ENCODE measurements around the gene PALM3.

Gene PALM3

DNA sequence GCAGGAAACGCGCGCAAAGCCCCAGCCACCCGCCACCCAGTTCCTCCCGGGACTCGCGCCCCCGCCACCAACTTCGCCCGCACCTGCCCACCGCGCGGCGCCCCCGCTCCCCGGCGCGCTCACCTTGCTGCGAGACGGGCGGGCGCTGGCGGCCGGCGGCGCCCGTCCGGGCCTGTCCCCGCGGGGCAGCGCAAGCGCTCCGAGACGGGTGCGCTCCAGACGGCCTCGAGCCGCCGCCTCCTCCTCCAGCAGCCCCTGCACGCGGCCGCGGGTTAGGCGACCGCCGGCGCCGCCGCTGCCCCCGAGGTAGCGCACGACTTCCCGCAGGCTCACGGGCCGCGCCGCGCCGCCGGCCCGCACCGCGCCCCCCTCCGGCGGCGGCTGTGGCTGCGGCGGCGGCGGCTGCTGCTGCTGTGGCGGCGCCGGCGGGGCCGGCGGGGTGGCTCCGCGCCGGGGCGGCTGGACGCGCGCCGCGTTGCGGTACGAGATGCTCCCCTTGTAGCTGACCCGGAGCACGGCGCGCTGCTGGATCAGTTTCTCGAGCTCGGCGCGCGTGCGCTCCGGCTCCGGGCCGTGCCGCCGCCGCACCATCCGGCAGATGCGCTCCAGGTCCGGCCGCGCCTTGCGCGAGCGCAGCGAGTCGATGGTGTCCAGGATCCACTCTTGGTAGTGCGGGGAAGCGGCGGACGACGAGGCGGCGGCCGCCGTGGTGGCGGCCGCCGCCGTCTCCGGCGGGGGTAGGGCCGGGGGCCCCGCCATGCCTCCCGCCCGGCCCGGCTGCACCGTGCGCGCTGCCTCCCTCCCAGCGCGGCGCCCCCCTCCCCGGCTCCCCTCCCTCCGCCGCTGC, 28.0 kb upstream of the PALM3 start:
- no peak for DNase-seq (ENCODE audit: low spot score)

DNA sequence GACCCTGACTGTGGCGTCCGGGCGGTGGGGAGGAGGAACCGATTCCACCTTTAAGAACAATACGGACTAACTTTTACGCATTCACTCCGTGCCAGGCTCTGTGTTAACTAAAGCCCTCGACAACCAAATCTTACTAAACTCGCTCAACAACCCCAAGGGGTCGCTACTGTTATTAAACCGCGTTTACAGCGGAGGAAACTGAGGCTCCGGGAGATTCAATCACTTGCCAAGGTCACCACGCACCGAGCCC, 27.5 kb upstream of the PALM3 start:
- no peak for DNase-seq (ENCODE audit: low spot score)

GRCh38 chr19:14088634-14089411, 26.9 kb upstream of the PALM3 start:
- DNase-seq (ENCODE audit: low spot score): no peak

DNA sequence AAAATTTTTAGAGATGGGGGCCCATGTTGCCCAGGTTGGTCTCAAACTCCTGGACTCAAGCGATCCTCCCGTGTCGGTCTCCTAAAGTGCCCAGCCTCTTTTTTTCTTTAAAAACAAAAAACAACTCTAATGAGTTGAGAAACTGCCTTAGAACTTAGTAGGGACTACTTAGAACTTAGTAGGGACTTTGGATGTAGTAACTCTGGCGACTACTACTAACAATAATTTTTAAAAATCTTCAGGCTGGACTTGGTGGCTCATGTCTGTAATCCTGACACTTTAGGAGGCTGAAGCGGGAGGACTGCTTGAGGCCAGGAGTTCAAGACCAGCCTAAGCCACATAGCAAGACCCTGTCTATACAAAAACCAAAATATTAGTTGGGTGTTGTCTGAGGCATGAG, 24.2 kb upstream of the PALM3 start:
- DNase-seq (ENCODE audit: low spot score): no peak

DNA sequence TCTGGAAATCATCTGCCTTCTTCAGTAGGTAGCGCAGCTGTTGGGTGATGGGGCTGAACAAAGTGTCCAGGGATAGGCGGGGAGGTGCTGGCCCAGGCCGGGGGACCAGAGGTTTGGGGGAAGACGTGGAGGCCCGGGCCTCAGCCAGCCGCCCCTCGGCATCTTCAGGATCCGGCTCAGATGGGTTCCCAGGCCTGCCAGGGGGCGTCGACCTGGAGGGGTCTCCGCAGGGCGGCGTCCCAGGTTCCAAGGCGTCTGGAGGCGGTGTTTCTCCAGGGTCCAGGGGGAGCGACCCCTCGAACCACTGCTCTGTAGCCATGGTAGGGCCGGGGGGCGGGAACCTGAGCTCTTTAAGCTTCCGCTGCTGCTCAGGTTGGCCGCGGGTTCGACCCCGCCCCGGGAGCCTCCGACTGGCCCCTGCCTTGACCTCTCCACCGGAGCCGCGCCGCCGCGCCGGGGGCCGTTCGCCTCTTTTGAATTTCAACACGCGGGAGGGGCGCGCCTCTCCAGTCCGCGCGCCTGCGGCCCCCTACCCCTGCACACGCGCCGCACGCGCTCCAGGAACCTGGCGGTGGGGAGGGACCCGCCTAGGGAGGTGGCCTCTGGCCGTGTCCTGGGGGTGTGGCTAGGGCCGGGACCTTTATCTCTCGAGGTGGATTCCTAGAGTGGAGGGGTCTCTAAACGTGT, 23.6 kb upstream of the PALM3 start, which contains the start of gene C19orf67:
Gene C19orf67 (minus strand): TSS at position 475 of the 687 bp plus-strand sequence. CDS start 156 bp downstream, at position 319.
- DNase-seq (ENCODE audit: low spot score): no peak

GRCh38 chr19:14082675-14082960, 20.7 kb upstream of the PALM3 start:
- DNase-seq (ENCODE audit: low spot score): no peak

DNA sequence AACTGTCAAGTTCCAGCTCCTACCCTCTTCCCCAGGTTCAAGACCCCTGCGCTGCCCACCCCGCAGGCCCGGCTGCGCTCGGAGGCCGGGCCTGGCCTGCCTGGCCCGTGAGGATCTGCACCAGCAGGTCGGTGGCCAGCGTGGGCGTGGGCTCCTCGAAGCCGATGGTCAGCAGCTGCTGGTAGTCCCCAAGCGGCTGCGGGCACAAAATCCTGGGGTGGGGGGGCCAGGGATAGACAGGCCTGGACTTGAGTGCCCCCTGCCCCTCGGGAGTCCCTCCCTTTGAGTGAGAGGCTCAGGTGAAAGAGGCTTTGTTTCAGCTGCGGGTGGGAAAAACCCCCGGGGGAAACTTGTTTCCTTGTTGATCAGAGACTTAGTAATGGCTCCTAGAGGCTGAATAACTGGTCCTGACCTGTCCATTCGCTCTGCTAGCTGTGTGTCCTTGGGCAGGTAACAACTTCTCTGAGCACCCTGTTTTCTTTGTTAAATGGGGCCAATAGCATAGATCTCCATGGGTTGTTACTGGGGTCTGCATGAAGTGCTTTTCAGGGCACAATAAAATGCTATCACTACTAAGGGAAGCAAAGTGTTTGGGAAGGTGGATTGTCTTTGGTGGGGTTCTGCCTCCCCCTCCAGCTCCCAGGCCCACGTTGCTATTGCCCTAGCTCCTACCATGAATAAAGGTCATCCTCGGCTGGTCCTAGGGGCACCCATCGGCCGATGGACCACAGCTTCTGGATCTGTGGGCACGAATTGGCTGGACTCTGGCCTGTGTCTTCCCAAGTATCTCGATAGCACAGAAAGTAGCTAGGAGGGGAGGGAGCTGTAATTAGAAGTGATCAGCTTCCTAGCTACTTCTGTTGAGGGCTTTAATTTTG, 20.2 kb upstream of the PALM3 start:
- no peak for DNase-seq (ENCODE audit: low spot score)

- peak; percentile 99 for DNase-seq (ENCODE audit: low spot score)
These were observed 19.3 kb upstream of the PALM3 start for GRCh38 chr19:14080887-14081796.

- no peak for DNase-seq (ENCODE audit: low spot score)
These were observed 16.5 kb upstream of the PALM3 start for GRCh38 chr19:14078411-14078810.

- no peak for DNase-seq (ENCODE audit: low spot score)
These were observed 12.3 kb upstream of the PALM3 start for GRCh38 chr19:14073925-14074838.

- no peak for DNase-seq (ENCODE audit: low spot score)
These were observed 11.5 kb upstream of the PALM3 start for GRCh38 chr19:14073261-14073924.

DNA sequence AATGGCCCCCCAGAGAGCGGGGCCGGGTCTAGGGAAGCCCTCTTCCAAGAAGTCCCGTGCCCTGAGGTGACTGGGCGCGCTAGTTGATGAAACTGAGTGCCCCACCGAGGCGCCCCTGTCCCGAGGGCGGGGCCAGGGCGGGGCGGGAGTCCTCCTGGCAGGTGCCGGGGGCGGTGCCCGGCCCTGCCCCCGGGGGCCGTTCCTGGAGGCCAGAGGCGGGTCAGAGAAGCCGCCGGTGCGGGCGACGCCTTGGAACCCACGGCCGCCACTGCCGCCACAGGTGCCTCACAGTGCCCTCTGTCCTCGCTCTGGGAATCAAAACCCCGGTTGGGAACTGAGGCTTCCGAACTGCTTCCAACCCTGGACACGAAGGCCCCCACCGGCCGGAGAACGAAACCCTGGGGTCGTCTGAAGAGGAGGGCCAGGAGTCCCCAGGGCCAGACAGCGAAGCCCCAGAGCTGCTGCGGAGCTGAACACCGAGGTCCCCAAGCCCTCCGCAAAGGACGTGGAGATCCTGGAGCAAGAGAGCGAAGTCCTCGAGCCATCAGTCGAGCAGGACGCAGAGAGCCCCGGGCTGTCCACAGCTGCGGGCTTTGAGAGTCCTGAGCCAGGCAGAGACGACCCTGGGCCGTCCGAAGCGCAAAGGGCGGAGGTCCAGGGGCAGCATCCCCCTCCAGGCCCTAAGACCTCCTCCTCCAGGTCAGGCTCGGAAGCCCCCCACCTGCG, 10.8 kb upstream of the PALM3 start, which contains the start of gene MISP3:
Gene MISP3 (plus strand): TSS at position 252 of the 726 bp plus-strand sequence. CDS start 524 bp downstream, outside the sequence.
- DNase-seq (ENCODE audit: low spot score): no peak

DNA sequence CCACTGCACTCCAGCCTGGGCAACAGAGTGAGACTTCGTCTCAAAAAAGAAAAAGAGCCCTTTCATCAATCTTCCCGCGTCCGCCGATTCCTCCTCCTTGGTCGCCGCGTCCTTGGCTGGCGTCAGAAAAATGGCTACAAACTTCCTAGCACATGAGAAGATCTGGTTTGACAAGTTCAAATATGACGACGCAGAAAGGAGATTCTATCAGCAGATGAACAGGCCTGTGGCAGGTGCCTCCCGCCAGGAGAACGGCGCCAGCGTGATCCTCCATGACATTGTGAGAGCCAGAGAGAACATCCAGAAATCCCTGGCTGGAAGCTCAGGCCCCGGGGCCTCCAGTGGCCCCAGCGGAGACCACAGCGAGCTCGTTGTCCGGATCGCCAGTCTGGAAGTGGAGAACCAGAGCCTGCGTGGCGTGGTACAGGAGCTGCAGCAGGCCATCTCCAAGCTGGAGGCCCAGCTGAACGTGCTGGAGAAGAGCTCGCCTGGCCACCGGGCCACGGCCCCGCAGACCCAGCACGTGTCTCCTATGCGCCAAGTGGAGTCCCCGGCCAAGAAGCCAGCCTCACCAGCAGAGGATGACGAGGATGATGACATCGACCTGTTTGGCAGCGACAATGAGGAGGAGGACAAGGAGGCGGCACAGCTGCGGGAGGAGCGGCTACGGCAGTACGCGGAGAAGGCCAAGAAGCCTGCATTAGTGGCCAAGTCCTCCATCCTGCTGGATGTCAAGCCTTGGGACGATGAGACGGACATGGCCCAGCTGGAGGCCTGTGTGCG, 8.6 kb upstream of the PALM3 start:
- no peak for DNase-seq (ENCODE audit: low spot score)

DNA sequence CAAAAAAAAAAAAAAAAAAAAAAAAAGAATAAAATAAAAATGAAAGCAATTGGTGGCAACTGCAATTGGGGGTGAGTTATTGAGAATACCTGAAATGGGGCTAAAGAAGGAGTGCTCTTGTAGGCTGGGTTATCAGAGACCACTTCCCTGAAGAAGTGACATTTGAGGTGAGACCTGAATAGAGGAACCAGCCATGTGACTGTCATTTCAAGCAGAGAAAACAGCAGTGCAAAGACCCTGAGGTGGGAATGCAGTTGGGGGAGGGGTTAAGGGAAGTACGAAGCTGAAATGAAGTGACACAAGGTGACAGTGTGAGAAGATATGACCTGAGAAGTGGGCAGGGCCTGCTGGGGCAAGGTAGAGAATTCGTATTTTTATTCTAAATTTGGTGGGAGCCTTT, 4.3 kb upstream of the PALM3 start:
- no peak for DNase-seq (ENCODE audit: low spot score)

DNA sequence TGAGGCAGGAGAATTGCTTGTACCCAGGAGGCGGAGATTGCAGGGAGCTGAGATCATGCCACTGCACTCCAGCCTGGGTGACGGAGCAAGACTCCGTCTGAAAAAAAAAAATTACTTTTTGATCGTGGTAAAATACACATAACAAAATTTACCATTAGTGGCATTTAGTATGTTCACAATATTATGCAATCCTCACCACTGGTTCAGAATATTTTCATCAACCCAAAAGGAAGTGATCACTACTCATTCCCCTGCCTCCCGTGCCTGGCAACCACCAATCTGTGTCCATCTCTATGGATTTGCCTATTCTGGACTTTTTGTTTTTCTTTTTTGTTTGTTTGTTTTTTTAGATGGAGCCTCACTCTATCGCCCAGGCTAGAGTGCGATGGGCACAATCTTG, 1.2 kb upstream of the PALM3 start:
- DNase-seq (ENCODE audit: low spot score): no peak

DNA sequence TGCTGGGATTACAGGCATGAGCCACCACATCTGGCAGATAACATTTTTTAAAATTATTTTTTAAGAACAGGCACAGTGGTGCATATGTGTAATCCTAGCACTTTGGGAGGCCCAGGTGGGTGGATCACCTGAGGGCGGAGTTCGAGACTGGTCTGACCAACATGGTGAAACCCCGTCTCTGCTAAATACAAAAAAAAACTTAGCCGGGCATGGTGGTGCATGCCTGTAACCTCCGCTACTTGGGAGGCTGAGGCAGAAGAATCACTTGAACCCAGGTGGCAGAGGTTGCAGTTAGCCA, 631 bp upstream of the PALM3 start:
- DNase-seq (ENCODE audit: low spot score): no peak

- DNase-seq (ENCODE audit: low spot score): no peak
These were observed 661 bp downstream of the PALM3 start for GRCh38 chr19:14061081-14061749.

Measured in COLO829 (cell line).